HEK293 (cell line): ENCODE measurements around the gene NSD1.

Experiments
- BCL11A ChIP-seq: fragments of 450-650 bp; formaldehyde crosslinking; IDR thresholded peaks from 2 replicates; pipeline ENCODE4 v1.5.1; 2016; ENCODE audit warnings: low read depth, missing biosample characterization, missing genetic modification characterization
- BCL6B ChIP-seq: fragments of 450-650 bp; formaldehyde crosslinking; IDR thresholded peaks from 2 replicates; pipeline ENCODE4 v1.5.1; 2017; ENCODE audit warnings: missing biosample characterization, missing genetic modification characterization
- HIC1 ChIP-seq: fragments of 450-650 bp; formaldehyde crosslinking; IDR thresholded peaks from 2 replicates; pipeline ENCODE4 v1.5.1; 2016; ENCODE audit warnings: missing biosample characterization, missing genetic modification characterization
- KLF1 ChIP-seq: fragments of 450-650 bp; formaldehyde crosslinking; IDR thresholded peaks from 2 replicates; pipeline ENCODE4 v1.5.1; 2016; ENCODE audit warnings: missing biosample characterization, missing genetic modification characterization
- MEIS1 ChIP-seq: sonication (generic); formaldehyde crosslinking; IDR thresholded peaks from 2 replicates; pipeline ENCODE4 v1.8.1; 2022; ENCODE audit warnings: missing genetic modification reagents, mild to moderate bottlenecking, borderline replicate concordance
- SALL2 ChIP-seq: fragments of 450-650 bp; formaldehyde crosslinking; IDR thresholded peaks from 2 replicates; pipeline ENCODE4 v1.5.0; 2017; ENCODE audit warnings: missing biosample characterization, mild to moderate bottlenecking, missing genetic modification characterization, borderline replicate concordance
- ZBTB8A ChIP-seq: fragments of 450-650 bp; formaldehyde crosslinking; IDR thresholded peaks from 2 replicates; pipeline ENCODE4 v1.5.1; 2016; ENCODE audit warnings: missing biosample characterization, missing genetic modification characterization
- ZNF148 ChIP-seq: fragments of 450-650 bp; formaldehyde crosslinking; IDR thresholded peaks from 2 replicates; pipeline ENCODE4 v1.5.0; 2017; ENCODE audit warnings: missing biosample characterization, missing genetic modification characterization, borderline replicate concordance
- ZNF311 ChIP-seq: fragments of 450-650 bp; formaldehyde crosslinking; IDR thresholded peaks from 2 replicates; pipeline ENCODE4 v1.5.1; 2017; ENCODE audit warnings: missing biosample characterization, missing genetic modification characterization, borderline replicate concordance
- ZNF530 ChIP-seq: fragments of 450-650 bp; formaldehyde crosslinking; IDR thresholded peaks from 2 replicates; pipeline ENCODE4 v1.5.1; 2016; ENCODE audit warnings: low read depth, missing biosample characterization, missing genetic modification characterization
- ZNF768 ChIP-seq: fragments of 450-650 bp; formaldehyde crosslinking; IDR thresholded peaks from 2 replicates; pipeline ENCODE4 v1.5.1; 2018; ENCODE audit warnings: missing biosample characterization, mild to moderate bottlenecking, missing genetic modification characterization
- TF ChIP-seq, protein P1 (sequence below): fragments of 450-650 bp; formaldehyde crosslinking; IDR thresholded peaks from 2 replicates; pipeline ENCODE4 v1.5.1; 2016; ENCODE audit warnings: missing biosample characterization, missing genetic modification characterization
- TF ChIP-seq, protein P2 (sequence below): fragments of 450-650 bp; formaldehyde crosslinking; IDR thresholded peaks from 2 replicates; pipeline ENCODE4 v1.5.1; 2016; ENCODE audit warnings: missing biosample characterization, missing genetic modification characterization

- TF ChIP-seq, protein P1, sequence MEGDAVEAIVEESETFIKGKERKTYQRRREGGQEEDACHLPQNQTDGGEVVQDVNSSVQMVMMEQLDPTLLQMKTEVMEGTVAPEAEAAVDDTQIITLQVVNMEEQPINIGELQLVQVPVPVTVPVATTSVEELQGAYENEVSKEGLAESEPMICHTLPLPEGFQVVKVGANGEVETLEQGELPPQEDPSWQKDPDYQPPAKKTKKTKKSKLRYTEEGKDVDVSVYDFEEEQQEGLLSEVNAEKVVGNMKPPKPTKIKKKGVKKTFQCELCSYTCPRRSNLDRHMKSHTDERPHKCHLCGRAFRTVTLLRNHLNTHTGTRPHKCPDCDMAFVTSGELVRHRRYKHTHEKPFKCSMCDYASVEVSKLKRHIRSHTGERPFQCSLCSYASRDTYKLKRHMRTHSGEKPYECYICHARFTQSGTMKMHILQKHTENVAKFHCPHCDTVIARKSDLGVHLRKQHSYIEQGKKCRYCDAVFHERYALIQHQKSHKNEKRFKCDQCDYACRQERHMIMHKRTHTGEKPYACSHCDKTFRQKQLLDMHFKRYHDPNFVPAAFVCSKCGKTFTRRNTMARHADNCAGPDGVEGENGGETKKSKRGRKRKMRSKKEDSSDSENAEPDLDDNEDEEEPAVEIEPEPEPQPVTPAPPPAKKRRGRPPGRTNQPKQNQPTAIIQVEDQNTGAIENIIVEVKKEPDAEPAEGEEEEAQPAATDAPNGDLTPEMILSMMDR (tag by site-specific recombination) = no peak
- TF ChIP-seq ZNF148 (tag by site-specific recombination) (no peak), ZNF530 (tag by site-specific recombination) (no peak), MEIS1 (CRISPR knock-in tag) (no peak), ZNF311 (tag by site-specific recombination) (no peak), ZBTB8A (tag by site-specific recombination) (no peak), BCL6B (tag by site-specific recombination) (no peak), BCL11A (no peak), SALL2 (tag by site-specific recombination) (no peak), KLF1 (no peak), HIC1 (tag by site-specific recombination) (no peak), ZNF768 (no peak)
- TF ChIP-seq, protein P2, sequence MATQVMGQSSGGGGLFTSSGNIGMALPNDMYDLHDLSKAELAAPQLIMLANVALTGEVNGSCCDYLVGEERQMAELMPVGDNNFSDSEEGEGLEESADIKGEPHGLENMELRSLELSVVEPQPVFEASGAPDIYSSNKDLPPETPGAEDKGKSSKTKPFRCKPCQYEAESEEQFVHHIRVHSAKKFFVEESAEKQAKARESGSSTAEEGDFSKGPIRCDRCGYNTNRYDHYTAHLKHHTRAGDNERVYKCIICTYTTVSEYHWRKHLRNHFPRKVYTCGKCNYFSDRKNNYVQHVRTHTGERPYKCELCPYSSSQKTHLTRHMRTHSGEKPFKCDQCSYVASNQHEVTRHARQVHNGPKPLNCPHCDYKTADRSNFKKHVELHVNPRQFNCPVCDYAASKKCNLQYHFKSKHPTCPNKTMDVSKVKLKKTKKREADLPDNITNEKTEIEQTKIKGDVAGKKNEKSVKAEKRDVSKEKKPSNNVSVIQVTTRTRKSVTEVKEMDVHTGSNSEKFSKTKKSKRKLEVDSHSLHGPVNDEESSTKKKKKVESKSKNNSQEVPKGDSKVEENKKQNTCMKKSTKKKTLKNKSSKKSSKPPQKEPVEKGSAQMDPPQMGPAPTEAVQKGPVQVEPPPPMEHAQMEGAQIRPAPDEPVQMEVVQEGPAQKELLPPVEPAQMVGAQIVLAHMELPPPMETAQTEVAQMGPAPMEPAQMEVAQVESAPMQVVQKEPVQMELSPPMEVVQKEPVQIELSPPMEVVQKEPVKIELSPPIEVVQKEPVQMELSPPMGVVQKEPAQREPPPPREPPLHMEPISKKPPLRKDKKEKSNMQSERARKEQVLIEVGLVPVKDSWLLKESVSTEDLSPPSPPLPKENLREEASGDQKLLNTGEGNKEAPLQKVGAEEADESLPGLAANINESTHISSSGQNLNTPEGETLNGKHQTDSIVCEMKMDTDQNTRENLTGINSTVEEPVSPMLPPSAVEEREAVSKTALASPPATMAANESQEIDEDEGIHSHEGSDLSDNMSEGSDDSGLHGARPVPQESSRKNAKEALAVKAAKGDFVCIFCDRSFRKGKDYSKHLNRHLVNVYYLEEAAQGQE = no peak
These were observed 78.7 kb downstream of the NSD1 start for GRCh38 chr5:177212242-177212641.
